Endometrium (tissue), 2 donors: ENCODE measurements around the gene FILIP1.

Experiments used
- FAIRE-seq: peaks from 2 replicates; lab custom pipeline; 2012; peaks lifted over from hg19 to GRCh38; lab: Jason Lieb, UNC
- donor health status: control.
- donor health status: control.

The FILIP1 gene

DNA sequence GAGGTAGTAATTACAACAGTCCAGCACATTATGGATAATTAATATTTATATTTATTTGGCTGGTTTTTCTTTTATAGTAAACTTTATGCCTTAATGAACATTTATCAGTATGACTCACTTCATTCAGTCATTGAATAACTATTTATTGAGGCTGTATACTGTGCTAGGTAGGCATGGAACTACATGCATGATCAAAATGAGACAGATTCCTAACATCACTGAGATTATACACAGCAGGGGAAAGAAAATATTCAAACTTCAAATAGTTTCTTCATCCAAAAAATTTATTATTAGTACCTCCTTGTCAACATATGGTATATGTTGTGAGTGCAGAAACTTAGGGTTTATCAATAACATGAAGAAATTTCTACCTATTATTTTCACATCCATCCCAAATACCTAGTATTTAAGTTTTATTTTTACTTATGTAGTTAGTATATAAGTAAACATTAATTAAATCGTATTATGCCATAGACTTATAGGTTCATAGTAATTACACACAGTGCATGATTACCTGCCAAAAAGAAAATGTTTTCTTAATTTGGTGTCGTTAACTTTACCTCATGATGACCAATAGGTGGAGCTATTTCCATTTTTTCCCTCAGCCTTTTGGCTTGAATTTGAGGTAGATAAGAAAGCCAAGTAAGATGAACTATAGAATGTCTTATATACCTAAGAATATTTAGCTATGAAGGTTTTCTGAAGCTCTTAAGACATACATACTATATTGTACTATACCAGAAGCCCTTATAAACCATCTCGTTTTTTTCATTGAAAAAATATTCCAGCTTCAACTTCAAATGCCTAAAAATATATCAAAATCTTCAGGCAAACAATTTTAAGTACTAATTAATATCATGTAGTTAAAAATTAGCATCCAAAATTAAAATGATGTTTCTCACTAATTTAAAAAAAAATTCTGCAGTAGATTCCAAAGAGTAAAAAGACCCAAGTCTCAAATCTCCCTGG lies 196.5 kb downstream of the FILIP1 start:
- peak; percentile 97 for FAIRE-seq

DNA sequence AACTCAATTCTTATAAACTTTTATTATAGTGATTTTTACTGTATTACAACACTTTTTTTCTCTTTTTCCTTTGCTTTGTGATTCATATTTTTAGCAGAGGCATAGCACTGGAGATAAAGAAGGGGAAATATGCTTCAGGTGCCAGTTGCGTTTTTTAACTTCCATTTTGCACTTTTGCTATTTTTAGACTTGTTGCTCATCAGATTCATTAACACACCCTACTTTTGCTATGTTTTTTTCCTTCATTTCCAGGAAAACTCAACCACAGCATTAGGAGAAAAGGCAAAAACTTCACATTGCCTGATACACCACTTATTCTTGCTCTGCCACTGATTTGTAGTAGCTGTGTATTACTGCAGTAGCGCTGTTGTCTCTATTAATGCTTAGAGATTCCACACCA lies 201.0 kb downstream of the FILIP1 start:
- FAIRE-seq = no peak

DNA sequence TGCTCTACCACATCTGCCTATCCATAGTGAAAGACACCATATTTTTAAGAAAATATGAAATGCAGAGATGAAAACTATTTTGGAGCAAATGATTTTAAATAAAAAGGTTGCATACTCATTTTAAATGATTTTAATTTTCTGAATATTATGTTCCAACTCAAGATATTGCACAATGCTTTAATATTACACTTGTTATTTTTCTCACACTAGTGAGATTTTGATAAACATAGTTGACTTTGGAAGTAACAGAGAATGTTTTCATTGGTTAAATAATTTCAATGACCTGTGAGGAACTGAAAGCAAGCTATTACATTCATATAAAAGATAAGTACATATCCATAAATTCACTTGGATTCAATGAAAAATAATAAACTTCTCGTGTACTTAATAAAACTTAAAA lies 201.9 kb downstream of the FILIP1 start:
- FAIRE-seq = no peak

DNA sequence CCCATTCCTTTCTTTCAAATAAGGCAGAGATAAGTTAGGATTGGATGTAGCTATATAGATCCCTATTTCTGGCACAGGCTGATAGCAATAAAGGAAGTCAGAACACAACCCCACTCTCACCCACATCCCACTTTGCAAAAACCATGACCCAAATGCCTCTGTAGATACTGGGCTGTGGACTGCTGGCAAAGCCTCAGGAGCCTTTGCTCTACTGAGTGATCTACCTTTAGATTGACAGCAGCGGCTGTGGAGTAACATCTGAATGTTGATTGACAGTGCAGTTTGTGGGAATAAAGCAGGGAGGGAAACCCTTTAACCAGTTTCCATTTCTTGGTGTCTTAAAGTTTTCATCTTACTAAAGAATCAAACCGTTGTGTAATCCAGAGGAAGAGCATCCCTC lies 202.3 kb downstream of the FILIP1 start:
- FAIRE-seq = no peak

DNA sequence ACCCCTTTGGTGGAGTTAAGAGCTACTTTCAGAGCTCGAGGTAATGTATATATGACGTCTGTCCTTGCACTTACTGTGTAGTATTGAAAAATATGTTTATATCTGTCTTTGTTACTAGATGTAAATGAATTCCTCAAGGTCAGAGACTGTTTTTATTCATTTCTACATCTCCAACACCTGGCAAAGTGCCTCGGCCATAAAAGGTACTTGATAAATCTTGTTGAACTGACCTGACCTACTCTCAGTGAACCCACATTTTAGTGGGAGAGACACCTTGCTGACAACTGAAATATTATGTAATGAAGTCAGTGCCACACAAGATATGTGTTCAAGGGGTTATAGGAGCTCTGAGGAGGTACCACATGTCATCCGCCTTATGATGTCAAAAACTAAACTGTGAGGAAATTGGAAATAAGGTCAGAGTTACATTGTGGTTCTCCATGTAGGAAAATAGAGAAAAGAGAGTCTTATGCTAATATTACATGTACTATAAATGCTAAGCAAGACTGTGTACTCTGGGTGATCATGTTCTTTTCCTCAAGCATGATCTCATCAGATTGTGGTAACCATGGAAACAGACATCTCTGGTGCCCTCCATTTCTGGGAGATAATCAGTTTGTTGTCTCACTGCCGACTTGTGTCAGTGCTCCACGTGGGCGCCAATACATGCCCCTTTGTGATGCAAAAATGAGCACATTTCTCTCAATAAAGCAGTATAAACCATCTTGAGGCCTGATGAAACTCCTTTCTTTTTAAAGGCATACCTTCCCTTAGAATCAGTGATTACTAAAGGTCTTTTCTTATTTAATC lies 203.3 kb downstream of the FILIP1 start:
- no peak for FAIRE-seq

DNA sequence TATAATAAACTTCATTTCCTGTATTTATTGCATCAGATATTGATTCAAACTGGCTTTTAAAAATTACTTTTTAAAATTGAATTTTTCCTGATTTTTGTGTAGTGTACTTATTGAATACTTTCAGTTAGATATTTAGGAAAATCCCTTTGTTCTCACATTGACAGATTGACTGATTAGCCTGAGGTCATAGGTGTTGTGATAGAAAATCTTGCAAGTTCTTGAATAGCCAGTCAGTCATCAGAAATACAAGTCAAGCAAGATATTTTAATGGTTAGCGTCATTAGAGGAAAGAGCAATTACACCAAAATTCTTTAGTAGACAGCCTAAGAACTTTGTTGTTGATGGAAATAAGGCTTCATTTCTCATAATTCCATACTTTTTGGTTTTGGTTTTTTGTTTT lies 205.6 kb downstream of the FILIP1 start:
- no peak for FAIRE-seq

DNA sequence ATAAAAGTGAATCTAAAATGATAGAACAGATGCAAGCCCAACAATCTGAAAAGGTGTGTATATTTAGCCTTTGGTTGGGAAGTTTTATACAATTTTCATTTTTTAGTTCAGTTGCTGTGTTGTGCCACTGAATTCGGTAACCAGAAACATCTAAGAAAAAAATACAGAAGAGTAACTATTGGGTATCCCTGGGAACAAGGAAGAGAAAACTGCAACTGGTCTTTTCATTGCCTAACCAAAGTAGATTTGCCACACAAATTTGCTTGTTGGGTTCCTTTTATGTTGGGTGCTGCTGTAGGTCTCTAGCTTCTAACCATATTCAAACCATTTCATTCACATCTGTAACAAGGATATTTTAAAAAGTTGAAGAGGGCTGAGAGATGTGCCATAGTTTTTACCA lies 206.2 kb downstream of the FILIP1 start:
- no peak for FAIRE-seq

DNA sequence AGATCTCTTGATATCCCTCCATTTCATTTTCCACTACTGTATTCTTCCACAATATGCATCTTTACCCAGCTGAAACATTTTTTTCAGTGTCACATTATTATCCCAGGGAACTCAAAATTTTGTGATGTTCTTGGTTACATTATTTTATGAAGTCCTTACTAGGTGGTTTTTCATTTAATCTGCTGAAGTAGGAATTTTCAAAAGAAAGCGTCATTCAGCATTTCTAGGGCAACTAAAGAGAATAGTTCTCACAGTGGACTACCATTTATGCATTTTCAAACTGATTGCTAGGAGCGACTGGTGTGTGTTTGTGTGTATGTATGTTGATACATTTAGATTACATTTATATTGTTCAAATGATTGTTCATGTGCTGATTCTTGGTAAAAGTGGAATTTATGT lies 206.6 kb downstream of the FILIP1 start:
- no peak for FAIRE-seq

DNA sequence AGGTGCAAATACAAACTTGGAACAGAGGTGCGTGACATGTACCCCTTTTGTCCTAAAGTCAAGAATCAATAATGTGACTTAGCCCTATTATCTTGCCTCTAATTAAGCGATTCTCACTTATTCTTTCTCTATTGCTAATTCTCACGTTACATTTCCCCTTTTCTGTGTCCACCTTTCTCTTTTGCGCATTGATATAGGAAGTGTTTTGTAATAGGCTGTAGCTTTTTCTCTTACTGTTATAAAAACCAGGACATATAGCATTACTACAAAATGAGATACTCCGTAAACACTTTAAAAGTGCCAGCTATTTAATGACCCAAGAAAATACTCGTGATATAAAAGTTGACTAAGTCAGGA lies 208.3 kb downstream of the FILIP1 start:
- no peak for FAIRE-seq

DNA sequence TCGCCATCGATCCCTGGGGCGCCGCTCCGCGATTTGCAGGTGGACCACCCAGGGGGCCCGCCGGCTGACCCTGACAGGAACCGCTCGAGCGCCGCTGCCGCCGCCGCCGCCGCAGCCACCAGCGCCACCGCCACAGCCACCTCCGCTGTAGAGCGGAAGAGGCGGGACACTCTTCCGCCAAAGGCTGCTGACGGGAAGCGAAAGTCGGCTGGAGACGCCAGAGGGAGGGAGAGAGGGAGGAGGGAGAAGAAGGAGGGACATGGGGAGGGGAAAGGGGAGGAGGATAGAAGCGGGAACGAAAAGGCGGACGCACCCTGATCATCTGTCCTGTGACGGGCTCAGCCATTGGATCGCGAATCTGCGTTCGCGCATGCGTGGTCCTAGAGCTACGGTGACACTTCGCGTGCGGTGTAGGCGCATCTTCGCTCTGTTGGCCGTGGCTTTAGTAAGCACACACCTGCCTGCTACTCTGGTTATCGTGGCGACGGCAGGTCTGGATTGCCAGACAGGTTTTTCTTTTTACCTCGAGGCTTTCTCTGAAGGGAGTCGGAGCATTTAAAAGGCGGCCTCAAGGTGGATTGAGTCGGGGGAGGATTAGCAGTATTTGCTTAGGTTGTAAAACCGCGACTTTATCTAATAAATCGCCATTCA lies 208.8 kb downstream of the FILIP1 start, which contains the start of gene TMEM30A:
TMEM30A (minus strand) TSS at position 161 of the 651 bp plus-strand sequence; CDS start at position 7, 154 bp downstream.
- peak; percentile 98 for FAIRE-seq

DNA sequence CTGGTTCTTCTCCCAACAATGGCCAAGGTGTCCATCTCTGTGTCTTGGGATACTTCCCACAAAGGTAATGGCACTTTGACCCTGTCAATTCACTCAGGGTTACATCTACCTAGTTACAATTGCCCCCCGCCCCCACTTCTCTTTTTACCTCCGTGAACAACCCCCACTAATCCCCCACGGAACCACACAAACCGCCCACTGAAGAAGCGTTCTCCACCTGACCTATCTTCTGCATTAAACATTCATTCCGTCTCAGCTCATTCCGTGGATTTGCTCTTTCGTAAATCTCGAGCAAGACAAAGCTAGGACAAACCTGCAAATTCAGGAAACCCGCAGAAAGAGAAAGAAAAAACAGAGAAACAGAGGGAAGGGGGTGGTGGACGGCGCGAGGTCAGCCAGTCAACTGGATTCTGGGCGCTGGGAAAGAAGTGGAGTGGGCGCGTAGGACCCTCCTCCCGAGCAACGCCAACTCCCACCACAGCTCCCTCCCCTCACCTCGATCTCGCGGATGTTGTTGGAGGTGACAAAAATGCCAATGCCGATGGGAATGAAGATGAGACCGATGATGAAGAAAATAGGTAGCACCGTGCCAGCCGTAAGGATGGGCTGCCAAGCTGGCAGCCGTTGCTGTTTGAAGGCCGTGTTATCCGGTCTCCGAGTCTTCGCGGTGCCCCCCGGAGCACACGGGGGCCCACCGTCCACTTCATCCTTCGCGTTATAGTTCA lies 209.5 kb downstream of the FILIP1 start:
- FAIRE-seq = no peak

DNA sequence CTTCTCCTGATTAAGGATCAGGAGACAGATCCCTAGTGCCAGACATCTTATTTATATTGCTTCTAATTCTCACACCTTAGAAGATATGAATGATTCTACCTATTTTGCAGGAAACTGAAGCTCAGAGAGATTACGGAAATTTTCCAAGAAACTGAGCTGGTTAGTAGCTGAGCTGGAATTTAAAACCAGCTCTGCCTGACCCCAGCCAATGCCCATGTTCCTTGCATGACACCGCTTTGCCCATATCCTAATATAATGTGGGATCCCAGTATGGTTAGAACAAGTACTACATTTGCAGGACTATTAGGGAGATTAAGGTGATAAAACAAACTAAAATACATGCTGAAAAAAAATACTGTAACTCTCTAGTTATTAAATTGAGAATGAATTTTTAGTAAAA lies 210.9 kb downstream of the FILIP1 start:
- no peak for FAIRE-seq

DNA sequence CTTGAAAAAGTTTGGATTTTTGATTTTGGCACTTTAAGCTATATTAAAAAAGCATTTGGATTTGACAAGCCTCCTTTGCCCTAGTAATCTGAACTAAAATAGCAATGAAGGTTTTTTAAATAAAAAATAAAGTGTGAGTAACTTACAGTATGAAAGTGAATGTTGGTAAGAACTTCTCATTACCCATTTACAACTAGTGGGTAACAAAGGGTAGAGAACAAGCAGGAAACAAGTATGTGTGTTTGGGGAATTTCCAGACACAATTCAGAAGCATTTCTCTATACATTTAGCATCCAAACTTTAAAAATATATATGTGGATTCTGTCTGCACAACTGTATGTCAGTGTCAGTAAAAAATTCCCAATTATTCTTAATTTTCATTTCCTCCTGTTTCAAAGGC lies 211.9 kb downstream of the FILIP1 start:
- no peak for FAIRE-seq

DNA sequence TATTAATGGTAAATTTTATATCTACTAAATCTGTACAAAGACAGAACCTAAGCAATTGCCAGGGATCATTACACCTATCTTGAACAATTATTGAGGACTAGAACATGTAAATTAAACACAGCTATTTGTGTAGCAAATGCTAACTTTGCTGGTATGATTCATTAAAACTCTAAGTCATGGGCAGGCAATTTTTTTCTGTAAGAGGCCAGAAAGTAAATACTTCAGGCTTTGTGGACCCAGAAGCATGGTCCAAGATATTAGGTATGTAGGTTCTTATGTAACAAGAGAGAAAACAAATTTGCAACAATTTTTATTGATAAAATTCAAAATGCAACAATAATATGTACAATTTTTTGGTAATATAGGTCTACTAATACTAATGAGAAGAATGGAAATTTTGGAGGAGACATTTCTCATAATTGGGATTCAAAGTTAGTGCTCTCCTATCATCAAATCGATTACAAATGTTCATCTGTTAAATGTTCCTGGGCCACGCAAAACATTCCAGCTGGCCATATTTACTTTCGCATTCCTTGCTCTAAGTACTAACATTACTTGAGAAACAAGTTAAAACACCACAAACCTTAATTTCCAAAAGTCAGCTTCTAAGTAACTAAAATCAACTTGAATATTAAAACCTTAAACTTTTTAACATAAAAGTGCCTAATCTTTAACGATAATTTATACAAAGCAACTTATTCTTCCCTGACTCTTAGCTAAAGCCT lies 213.3 kb downstream of the FILIP1 start:
- FAIRE-seq = no peak

DNA sequence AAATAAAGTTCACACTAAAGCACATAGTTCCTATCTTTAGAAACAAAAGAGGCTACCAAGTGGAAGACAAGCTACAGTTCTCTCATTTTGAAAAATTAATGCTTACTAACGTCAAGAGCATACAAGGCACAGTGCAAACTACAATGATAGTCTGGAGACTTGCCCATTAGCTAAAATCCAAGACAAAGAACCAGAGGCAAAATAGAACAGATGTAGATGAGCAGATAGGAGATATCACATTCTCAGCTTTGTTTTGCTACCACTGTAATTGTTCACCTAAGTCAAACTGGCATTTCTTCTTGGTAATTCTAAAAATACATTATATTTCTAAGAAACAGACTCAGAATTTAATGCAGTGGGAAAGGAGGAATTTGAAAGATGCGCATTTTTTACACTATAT lies 214.2 kb downstream of the FILIP1 start:
- FAIRE-seq = peak; percentile 8

DNA sequence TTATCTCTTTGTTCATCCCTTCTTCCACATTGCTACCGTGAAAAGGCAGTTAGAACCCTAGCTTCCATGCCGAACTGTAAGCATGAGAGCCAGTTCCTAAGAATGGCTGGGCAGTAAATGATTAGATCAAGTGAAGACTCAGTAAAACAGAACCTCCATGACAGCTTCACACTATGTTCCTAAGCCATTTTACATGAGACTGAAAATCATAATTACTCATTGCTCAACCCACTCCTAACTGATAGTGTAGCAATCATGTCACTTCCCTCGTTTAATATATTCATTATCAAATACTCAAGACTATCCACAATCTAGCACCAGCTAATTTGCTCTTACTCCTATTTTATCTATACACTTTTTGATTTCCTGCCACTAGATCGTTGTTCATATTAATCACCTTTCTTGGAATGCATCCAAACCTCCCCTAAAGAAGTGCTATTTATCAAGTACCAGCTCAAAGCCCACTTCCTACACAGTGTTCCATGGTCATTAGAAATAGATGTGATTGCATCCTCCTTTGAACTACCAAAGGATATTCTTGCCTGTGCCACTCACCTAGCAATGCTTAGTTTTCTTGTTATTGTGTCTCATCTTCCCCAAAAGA lies 215.0 kb downstream of the FILIP1 start:
- FAIRE-seq = no peak

DNA sequence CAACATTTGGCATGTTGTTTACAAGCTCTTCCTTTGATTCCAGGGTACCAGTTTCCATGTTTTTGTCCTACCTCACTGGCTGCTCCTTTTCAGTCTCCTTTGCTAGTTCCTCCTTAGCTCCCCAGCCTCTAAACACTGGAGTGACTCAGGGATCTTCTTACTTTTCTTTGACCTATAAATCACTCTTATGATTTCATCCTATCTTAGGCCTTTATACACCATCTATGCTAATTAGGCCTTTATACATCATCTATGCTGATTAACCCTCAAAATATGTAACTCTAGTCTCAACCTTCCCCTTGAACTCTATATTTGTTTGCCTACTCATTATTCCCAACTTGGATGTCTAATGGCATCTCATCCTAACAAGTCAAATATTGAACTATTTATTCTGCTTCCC lies 218.5 kb downstream of the FILIP1 start:
- FAIRE-seq = no peak

DNA sequence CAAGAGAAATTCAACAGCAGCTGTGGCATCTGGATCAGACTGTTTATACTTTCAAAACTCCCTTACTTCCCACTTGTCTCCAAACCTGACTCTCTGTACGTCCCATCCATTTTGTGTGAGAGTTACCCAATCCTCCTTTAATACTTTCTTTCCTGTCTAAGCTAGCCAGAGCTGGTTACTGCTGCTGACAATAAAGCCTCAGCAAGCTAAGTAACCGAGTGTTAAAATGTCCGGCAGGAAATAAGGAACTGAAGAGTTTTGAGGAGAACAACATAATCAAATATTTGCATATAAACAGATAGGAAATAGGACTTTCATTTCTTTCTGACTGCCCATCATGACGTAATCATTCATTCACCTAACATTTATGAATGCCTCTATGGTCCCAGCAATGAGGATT lies 220.6 kb downstream of the FILIP1 start:
- no peak for FAIRE-seq

DNA sequence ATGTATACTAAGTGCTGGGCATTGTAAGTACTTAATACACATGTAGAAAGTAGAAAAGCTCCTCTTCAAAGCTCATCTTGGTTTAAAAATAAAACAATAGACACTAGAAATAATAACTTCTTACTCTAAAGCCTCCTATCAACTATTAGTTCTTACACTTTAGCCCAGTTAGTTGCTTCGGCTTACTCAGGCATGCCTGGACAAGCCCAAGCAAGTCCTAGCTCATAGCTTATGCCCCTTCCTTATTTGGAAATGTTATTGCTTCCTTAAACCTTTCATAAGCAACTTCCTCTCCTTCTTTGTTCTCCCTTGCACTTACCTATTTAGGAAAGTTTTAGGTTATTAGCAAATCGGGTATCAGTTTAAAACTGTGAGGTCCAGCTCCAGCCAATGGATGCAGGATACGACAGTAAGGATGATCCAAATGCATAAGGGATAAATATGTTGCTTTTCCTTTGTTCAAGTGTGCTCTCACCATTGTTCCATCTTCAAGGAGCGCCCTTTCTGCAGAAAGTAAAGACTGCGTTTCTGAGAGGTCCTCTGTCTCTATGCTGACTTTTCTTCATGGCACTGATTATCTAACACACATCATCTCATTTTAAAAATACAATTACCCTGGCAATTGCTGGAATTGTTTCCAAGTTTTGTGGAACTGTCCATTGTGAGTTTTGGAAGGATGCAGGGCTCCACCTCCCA lies 221.3 kb downstream of the FILIP1 start:
- FAIRE-seq = no peak

DNA sequence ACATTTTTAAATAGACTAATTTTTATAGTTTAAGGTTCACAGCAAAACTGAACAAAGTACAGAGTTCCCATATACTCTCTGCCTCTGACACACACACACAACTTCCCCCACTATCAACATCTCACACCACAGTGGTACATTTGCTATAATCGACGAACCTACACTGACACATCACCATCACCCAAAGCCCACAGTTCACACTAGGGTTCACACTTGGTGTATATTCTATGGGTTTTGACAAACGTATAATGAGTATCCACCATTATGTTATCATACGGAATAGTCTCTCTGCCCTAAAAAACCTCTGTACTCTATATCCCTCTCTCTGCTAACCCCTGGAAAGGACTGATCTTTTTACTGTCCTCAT lies 224.6 kb downstream of the FILIP1 start:
- FAIRE-seq = no peak
